ENCODE data around the gene UCN2. TPM values are rescaled to one million over a fixed set of nuclear protein-coding genes. Genes with fewer than 3 reads are reported as not detected.
A peak's percentile ranks its signal among the peaks of the same experiment; 100 is the strongest.

Gene UCN2
- total and polyA plus RNA-seq, 8 donors = 0.11 to 0.37 (median 0.20) TPM; not detected in 2

- Histone ChIP-seq H3K4me1 (peaks cover 0 to 22% of the 10 kb centered on the region in 2 donors), H3K4me3 (no peak overlapping the region), H3K27me3 (no peaks in the 10 kb centered on the region), H3K9me3 (no peaks in the 10 kb centered on the region), H3K36me3 (peaks cover 0 to 69% of the 10 kb centered on the region in 2 donors), H3K27ac (peak overlapping the region in 1 of 2 donors; percentile 48)
- ATAC-seq (peak; percentile 76), DNase-seq (peak in 1 of 4 donors; percentile 81)
- TF ChIP-seq CTCF (IDR thresholded peaks at IDR 0.05) = no peak
- intact Hi-C loops (cut with DNase I) = loop anchor here in 1 of 2 donors (10.0 kb wide), 1 partner anchor 79 kb away; a partner anchor contains a TSS
Observed at GRCh38 chr3:48543271-48543866, 20.2 kb downstream of the UCN2 start.

- H3K4me1 ChIP-seq = peaks cover 0 to 17% of the 10 kb centered on the region in 2 donors
- no peak for ATAC-seq
- no peak overlapping the region for H3K27ac ChIP-seq
- H3K36me3 ChIP-seq = peaks cover 0 to 84% of the 10 kb centered on the region in 2 donors
- H3K27me3 ChIP-seq = no peaks in the 10 kb centered on the region
- no peaks in the 10 kb centered on the region for H3K9me3 ChIP-seq
- DNase-seq = no peak
- no peak for TF ChIP-seq CTCF (IDR thresholded peaks at IDR 0.05)
- no peak overlapping the region for H3K4me3 ChIP-seq
- intact Hi-C loops (cut with DNase I) = no loop called here
Observed at GRCh38 chr3:48538451-48538850, 25.1 kb downstream of the UCN2 start.

GRCh38 chr3:48536785-48537184, 26.8 kb downstream of the UCN2 start:
- H3K4me1 ChIP-seq = peaks cover 0 to 24% of the 10 kb centered on the region in 2 donors
- H3K27ac ChIP-seq = no peak overlapping the region
- H3K4me3 ChIP-seq = no peak overlapping the region
- no peaks in the 10 kb centered on the region for H3K9me3 ChIP-seq
- intact Hi-C loops (cut with DNase I) = no loop called here
- no peak for ATAC-seq
- H3K27me3 ChIP-seq = no peaks in the 10 kb centered on the region
- peaks cover 0 to 72% of the 10 kb centered on the region in 2 donors for H3K36me3 ChIP-seq
- TF ChIP-seq CTCF (IDR thresholded peaks at IDR 0.05) = no peak
- no peak for DNase-seq

- intact Hi-C loops (cut with DNase I) = no loop called here
- Histone ChIP-seq H3K4me1 (peaks cover 0 to 30% of the 10 kb centered on the region in 2 donors), H3K36me3 (peaks cover 0 to 71% of the 10 kb centered on the region in 2 donors), H3K9me3 (no peaks in the 10 kb centered on the region), H3K4me3 (no peak overlapping the region), H3K27me3 (no peaks in the 10 kb centered on the region), H3K27ac (no peak overlapping the region)
- TF ChIP-seq CTCF (IDR thresholded peaks at IDR 0.05) = no peak
- DNase-seq (no peak), ATAC-seq (no peak)
Observed at GRCh38 chr3:48536116-48536515, 27.5 kb downstream of the UCN2 start.

- Histone ChIP-seq H3K36me3 (peaks cover 0 to 70% of the 10 kb centered on the region in 2 donors), H3K27me3 (no peaks in the 10 kb centered on the region), H3K4me1 (peaks cover 0 to 30% of the 10 kb centered on the region in 2 donors), H3K9me3 (no peaks in the 10 kb centered on the region), H3K4me3 (no peak overlapping the region), H3K27ac (no peak overlapping the region)
- TF ChIP-seq CTCF (IDR thresholded peaks at IDR 0.05) = no peak
- ATAC-seq (no peak), DNase-seq (no peak)
- intact Hi-C loops (cut with DNase I) = no loop called here
Observed at GRCh38 chr3:48535578-48535977, 28.0 kb downstream of the UCN2 start.
